Measurements from ENCODE around the gene MSGN1.

DNA sequence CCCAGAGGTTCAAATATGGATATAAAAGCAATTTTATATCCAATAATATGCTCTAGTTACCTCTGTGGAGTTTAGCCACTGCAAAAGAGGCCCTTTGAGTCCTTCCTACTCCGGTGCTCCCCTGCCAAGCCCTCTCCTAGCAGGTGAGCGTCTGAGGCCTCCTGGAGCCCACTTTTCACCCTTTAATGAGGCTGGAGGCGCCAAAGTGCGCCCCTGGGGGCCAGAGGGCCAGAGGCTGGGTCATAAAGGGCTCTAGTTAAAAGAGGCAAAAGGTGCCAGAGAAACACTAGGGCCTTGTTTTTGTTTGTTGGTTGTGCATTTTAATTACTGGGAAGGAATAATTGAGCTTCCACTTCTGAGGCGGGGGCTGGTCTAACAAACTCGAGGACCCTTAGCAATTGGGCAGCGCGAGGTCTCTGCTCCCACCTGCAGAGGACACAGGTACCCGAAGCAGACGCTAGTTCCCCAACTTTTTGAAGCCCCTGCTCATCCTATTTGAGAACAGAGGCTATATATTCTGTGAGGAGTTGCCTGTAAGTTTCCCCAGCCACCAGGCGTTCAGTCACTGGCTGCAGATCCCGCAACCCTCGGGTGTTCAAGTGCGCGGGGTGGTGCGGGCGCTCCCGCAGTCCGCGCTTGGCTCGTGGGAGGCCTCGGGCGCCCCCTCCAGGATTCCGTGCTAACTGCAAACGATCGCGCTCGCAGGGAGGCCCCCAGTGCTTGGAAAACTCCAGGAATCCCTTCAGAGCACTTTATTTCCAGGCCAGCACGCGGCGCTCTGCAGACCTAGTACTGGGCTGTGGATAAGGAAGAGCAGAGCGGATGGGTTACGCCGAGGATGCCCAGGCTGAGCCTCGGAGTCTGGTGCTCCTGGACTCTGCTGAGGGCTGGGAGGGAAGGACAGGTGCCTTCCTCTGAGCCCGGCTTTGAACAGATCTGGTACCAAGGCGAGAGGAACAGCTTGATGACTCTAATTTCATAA is 14.1 kb downstream of the MSGN1 start:
- TF ChIP-seq EZH2 (IDR thresholded peaks at IDR 0.05) (no peak), POLR2AphosphoS5 (IDR thresholded peaks at IDR 0.05; ENCODE audit: borderline replicate concordance, low read depth, low read length) (no peak), FOXP2 (optimal IDR thresholded peaks at IDR 0.05; ENCODE audit: control extremely low read depth, extremely low read length, insufficient read depth) (no peak)

Data from SK-N-MC (cell line).